Activated CD4-positive, CD25-positive, alpha-beta regulatory T cell treated with anti-CD3 and anti-CD28 coated beads, Interleukin-2, amount 50 U/mL, for 24 hours (primary cell): Measurements from ENCODE around the gene GPR35.

Experiments used
- ATAC-seq, 2 donors: fragments of 150-1000 bp; cut with Tn5 transposase; one replicate each; pipeline ENCODE4 v1.10.0; 2021; ENCODE audit warnings: mild to moderate bottlenecking in 1 of 2, moderate library complexity in 1 of 2

The GPR35 gene

GRCh38 chr2:240624011-240624949 lies 1.0 kb upstream of the GPR35 start:
- ATAC-seq, result no peak

- no peak for ATAC-seq
These were observed 1.4 kb downstream of the GPR35 start for GRCh38 chr2:240626531-240627300.

- ATAC-seq, result no peak
These were observed 2.6 kb downstream of the GPR35 start for GRCh38 chr2:240627736-240628506.

- ATAC-seq, result no peak
These were observed 3.2 kb downstream of the GPR35 start for GRCh38 chr2:240628507-240628807.

GRCh38 chr2:240628808-240629618 lies 3.7 kb downstream of the GPR35 start:
- ATAC-seq, result no peak

GRCh38 chr2:240629619-240629967 lies 4.3 kb downstream of the GPR35 start:
- no peak for ATAC-seq

- ATAC-seq, result no peak
These were observed 4.9 kb downstream of the GPR35 start for GRCh38 chr2:240629968-240630770.

- no peak for ATAC-seq
These were observed 5.7 kb downstream of the GPR35 start for GRCh38 chr2:240630771-240631547.

- no peak for ATAC-seq
These were observed 6.4 kb downstream of the GPR35 start for GRCh38 chr2:240631548-240632305.

GRCh38 chr2:240632306-240632721 lies 7.0 kb downstream of the GPR35 start:
- ATAC-seq, result no peak

GRCh38 chr2:240635121-240635997 lies 10.1 kb downstream of the GPR35 start:
- ATAC-seq, result no peak

- no peak for ATAC-seq
These were observed 10.8 kb downstream of the GPR35 start for GRCh38 chr2:240635998-240636547.

GRCh38 chr2:240636563-240637115 lies 11.4 kb downstream of the GPR35 start:
- no peak for ATAC-seq

- ATAC-seq, result no peak
These were observed 12.0 kb downstream of the GPR35 start for GRCh38 chr2:240637116-240637900.

GRCh38 chr2:240637901-240638345 lies 12.6 kb downstream of the GPR35 start:
- ATAC-seq, result no peak

GRCh38 chr2:240638512-240639160 lies 13.4 kb downstream of the GPR35 start:
- no peak for ATAC-seq

- ATAC-seq, result no peak
These were observed 14.3 kb downstream of the GPR35 start for GRCh38 chr2:240639566-240639965.
